NCI-H2081 (cell line): ENCODE data around the gene CD93.

Experiments used
- DNase-seq, 2 experiments: peaks; one replicate each; lab custom pipeline; 2025; lab: John Stamatoyannopoulos, UW

Gene CD93

DNA sequence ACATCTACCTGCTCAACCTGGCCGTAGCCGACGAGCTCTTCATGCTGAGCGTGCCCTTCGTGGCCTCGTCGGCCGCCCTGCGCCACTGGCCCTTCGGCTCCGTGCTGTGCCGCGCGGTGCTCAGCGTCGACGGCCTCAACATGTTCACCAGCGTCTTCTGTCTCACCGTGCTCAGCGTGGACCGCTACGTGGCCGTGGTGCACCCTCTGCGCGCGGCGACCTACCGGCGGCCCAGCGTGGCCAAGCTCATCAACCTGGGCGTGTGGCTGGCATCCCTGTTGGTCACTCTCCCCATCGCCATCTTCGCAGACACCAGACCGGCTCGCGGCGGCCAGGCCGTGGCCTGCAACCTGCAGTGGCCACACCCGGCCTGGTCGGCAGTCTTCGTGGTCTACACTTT, 50.4 kb downstream of the CD93 start:
- DNase-seq, result no peak

DNA sequence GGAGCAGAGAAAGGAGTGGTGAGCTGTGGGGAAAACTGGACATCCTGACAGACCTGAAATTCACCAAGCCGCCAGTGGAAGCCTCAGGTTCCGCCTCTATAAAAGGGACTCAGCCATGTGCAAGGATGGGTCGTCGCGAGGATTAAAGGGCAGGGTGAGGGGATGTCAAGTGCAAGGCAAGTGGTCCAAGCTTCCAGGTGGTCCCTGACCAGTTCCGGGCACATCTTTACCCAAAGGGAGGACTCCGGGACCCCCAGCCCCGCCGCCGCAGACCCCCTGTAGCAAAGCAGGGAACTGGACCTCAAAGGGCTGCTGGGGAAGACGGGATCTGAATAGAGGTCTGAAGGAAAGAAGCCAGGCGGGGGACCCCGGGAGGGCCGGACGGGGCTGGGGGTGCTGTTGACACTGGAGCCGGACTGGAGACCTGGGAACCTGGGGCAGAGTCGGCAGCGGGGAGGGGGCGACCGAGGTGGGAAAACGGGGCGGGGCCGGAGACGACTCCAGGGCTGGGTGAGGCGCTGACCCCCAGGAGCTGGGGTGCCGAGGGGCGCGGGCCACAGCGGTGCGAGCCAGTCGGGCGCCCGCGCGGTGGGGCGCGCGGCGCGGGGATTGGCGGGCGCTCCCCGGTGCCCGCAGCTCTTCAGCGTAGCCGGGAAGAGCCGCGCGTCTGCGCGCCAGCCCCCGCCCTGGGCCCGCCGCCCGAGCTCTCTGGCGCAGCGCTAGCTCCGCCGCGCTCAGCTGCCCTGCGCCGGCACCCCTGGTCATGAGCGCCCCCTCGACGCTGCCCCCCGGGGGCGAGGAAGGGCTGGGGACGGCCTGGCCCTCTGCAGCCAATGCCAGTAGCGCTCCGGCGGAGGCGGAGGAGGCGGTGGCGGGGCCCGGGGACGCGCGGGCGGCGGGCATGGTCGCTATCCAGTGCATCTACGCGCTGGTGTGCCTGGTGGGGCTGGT, 51.1 kb downstream of the CD93 start, which contains the start of gene SSTR4:
Gene SSTR4, plus strand, starts transcription at position 592 of the 951 bp plus-strand sequence. Its CDS starts 172 bp downstream, at position 764.
- DNase-seq, result no peak

- DNase-seq, result no peak
These were observed 52.2 kb downstream of the CD93 start for GRCh38 chr20:23033918-23034317.

DNA sequence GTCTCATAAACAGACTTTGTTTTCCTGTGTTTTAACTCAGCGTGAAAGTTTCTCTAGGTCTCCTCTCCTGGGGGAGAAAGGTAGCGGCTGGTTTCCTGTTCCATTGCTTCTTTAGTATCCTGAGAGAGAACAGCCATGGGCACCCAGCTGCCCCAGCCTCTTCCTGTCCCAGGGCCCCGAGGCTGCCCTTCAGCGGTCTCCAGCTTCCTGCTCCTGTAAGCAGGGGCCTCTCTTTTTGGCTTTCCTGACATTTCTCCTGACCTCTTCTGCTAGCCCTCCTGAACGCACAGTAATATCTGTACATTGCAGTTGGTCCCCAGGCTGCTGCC, 53.4 kb downstream of the CD93 start:
- DNase-seq, result no peak

GRCh38 chr20:23032056-23032749, 53.9 kb downstream of the CD93 start:
- no peak for DNase-seq

DNA sequence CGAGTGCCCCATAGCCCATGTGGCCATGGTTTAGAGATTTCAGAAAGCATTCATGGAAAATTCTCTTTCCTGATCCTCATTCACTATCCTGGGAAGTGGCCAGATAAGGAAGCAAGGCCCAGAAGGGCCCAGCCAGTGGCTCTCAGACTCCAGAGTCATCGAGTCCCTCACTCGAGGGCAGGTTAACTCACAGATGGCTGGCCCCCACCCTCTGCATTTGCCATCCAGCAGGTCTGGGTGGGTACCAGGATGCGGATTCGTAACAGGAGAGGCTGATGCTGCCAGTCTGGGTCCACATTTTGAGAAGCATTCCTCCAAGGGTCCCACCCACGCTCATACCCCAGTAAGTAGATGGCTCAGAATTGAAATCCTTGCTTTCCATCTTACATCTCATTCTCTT, 54.8 kb downstream of the CD93 start:
- no peak for DNase-seq
